ENCODE data around the gene TMEM126A. TPM values are rescaled to one million over a fixed set of nuclear protein-coding genes. Genes with fewer than 3 reads are reported as not detected.

The TMEM126A gene
- total RNA-seq, 1 donor from 2014 or later = 47.7 TPM

Other genes starting within 250 kb of the TMEM126A start
- 1.2 and 2.1 TPM in 2 replicates for gene DLG2, start 20.6 kb upstream of the TMEM126A start, total RNA-seq
- 52.5 and 57.2 TPM in 2 replicates for gene TMEM126B, start 19.4 kb upstream of the TMEM126A start, total RNA-seq
- 52.0 and 55.9 TPM in 2 replicates for gene CREBZF, start 17.2 kb downstream of the TMEM126A start, total RNA-seq
- gene CCDC89, start 38.2 kb downstream of the TMEM126A start, total RNA-seq = 0.39 and 0.62 TPM in 2 replicates
- 37.1 and 38.7 TPM in 2 replicates for gene SYTL2, start 163.2 kb downstream of the TMEM126A start, total RNA-seq
- gene CCDC83, start 207.4 kb downstream of the TMEM126A start, total RNA-seq = not detected in 2 replicates

Data from activated T-helper 1 cell treated with anti-CD3 and anti-CD28 coated beads, Interleukin-12 subunit alpha, Interleukin-12 subunit beta, Interleukin-2, Interleukin-4 antibody, amounts not matched to agents 30 ng/mL and 10 ng/mL and 1 ng/mL, durations not matched to agents 14 hours and 24 hours and 36 hours (primary cell).